KG1 (cell line): ENCODE results near the gene HHIPL2.
"Not testable (repeated sequence)": the region's sequence is repeated elsewhere in the genome, so short reads cannot be mapped to it uniquely, and the experiment has no call there.

Source experiments
- DNase-seq: peaks from one replicate; lab custom pipeline; 2025; lab: John Stamatoyannopoulos, UW

HHIPL2 gene

GRCh38 chr1:222539951-222540597, 7.8 kb downstream of the HHIPL2 start:
- no peak for DNase-seq

- no peak for DNase-seq
Observed at GRCh38 chr1:222535455-222535854, 12.4 kb downstream of the HHIPL2 start.

- no peak for DNase-seq
Observed at GRCh38 chr1:222530852-222531251, 17.1 kb downstream of the HHIPL2 start.

- DNase-seq, result no peak
Observed at GRCh38 chr1:222529916-222530315, 18.0 kb downstream of the HHIPL2 start.

- DNase-seq, result no peak
Observed at GRCh38 chr1:222529181-222529580, 18.7 kb downstream of the HHIPL2 start.

- peak; percentile 31 for DNase-seq
Observed at GRCh38 chr1:222525951-222526350, 22.0 kb downstream of the HHIPL2 start.

- no peak for DNase-seq
Observed at GRCh38 chr1:222523852-222524251, 24.1 kb downstream of the HHIPL2 start.

GRCh38 chr1:222522105-222522915, 25.6 kb downstream of the HHIPL2 start:
- no peak for DNase-seq

GRCh38 chr1:222521299-222522104, 26.4 kb downstream of the HHIPL2 start:
- DNase-seq, result no peak

GRCh38 chr1:222489496-222489895, 58.4 kb downstream of the HHIPL2 start:
- DNase-seq, result not testable (repeated sequence)

GRCh38 chr1:222487774-222488173, 60.1 kb downstream of the HHIPL2 start:
- DNase-seq, result not testable (repeated sequence)

- not testable (repeated sequence) for DNase-seq
Observed at GRCh38 chr1:222484005-222484404, 63.9 kb downstream of the HHIPL2 start.

- not testable (repeated sequence) for DNase-seq
Observed at GRCh38 chr1:222479567-222479966, 68.3 kb downstream of the HHIPL2 start.

- not testable (repeated sequence) for DNase-seq
Observed at GRCh38 chr1:222476436-222476835, 71.5 kb downstream of the HHIPL2 start.

- DNase-seq, result not testable (repeated sequence)
Observed at GRCh38 chr1:222473717-222474116, 74.2 kb downstream of the HHIPL2 start.

GRCh38 chr1:222472776-222473540, 74.9 kb downstream of the HHIPL2 start:
- not testable (repeated sequence) for DNase-seq
